K562 (cell line): ENCODE results near the gene B3GLCT. TPM values are rescaled to one million over a fixed set of nuclear protein-coding genes. Genes with fewer than 3 reads are reported as not detected.

Experiments used
- ARID4B ChIP-seq: sonication (generic); formaldehyde crosslinking; IDR thresholded peaks from 2 replicates; pipeline ENCODE4 v1.8.0; 2022; ENCODE audit warnings: mild to moderate bottlenecking, missing genetic modification reagents
- RREB1 ChIP-seq: fragments of 250-450 bp; sonication (Bioruptor Pico); IDR thresholded peaks from 2 replicates; pipeline ENCODE4 v1.4.0; 2020
- ZNF57 ChIP-seq: fragments of 450-650 bp; formaldehyde crosslinking; IDR thresholded peaks from 2 replicates; pipeline ENCODE4 v1.4.0; 2020; ENCODE audit warnings: mild to moderate bottlenecking, moderate library complexity
- polyA plus RNA-seq, 8 experiments: library from polyadenylated mRNA; depleted of rRNA in 4 of 8; stranded (reverse) in 5 of 8; unstranded in 3 of 8; fragments of >200 nt; fragmentation: Nextera tagmentation in 2 of 8; fragmentation: Illumina TruSeq in 1 of 8; extraction: Ambion mirVana in 2 of 8; extraction: Trizol in 1 of 8; gene quantifications; 2 replicates each; pipeline versions ENCODE4 v1.2.1 to v1.2.3, GENCODE V29; 2011 to 2014; ENCODE audit warnings: inconsistent platforms in 1 of 8, missing spikeins in 1 of 8
- total RNA-seq, 7 experiments: library from RNA; depleted of rRNA in 6 of 7; stranded (reverse); fragments of >200 nt in 6 of 7; fragmentation: Illumina TruSeq in 2 of 7; extraction: Trizol in 2 of 7; gene quantifications; 2 replicates each; pipeline versions ENCODE4 v1.2.1 to v1.2.3, GENCODE V29; 2011 to 2021; ENCODE audit warnings: low replicate concordance in 1 of 7

The B3GLCT gene
- total and polyA plus RNA-seq, 9 of the 15 experiments (the other 6 are each of a cell fraction or from before 2014, with no cell fraction given) = 1.1 to 5.1 (median 2.9) TPM

GRCh38 chr13:31355001-31355400 lies 155.2 kb downstream of the B3GLCT start (continued):
- TF ChIP-seq RREB1 (CRISPR knock-in tag) (no peak), ARID4B (CRISPR knock-in tag) (no peak), ZNF57 (CRISPR knock-in tag) (no peak)
